Peyer's patch (tissue), 4 donors: Measurements from ENCODE around the gene YAF2. TPM values are rescaled to one million over a fixed set of nuclear protein-coding genes. Genes with fewer than 3 reads are reported as not detected.

ENCODE experiments used
- DNase-seq, 3 donors: peaks; one replicate each; pipeline ENCODE4 v3.0.0-alpha.2; 2017 to 2019
- H3K27ac ChIP-seq, 4 donors: fragments of 200-600 bp; sonication (generic); one replicate each; pipeline ENCODE4 v1.5.1; 2016 to 2019
- H3K27me3 ChIP-seq, 2 donors: fragments of 200-600 bp; sonication (generic); one replicate each; pipeline ENCODE4 v1.5.1; 2019
- H3K36me3 ChIP-seq, 3 donors: fragments of 200-600 bp; sonication (generic); one replicate each; pipeline ENCODE4 v1.5.1; 2016 to 2019
- H3K4me1 ChIP-seq, 4 donors: fragments of 200-600 bp; sonication (generic); one replicate each; pipeline ENCODE4 v1.5.1; 2016 to 2019
- H3K4me3 ChIP-seq, 4 donors: fragments of 200-600 bp; sonication (generic); 1 replicate in 3 of 4; 2 replicates in 1 of 4; pipeline ENCODE4 v1.5.1; 2016 to 2019; ENCODE audit warnings: mild to moderate bottlenecking in 1 of 4
- H3K9me3 ChIP-seq, 4 donors: fragments of 200-600 bp; sonication (generic); one replicate each; pipeline ENCODE4 v1.5.1; 2016 to 2019; ENCODE audit warnings: mild to moderate bottlenecking in 1 of 4
- CTCF ChIP-seq, 6 experiments: fragments of 450-650 bp in 4 of 6; fragments of 200-600 bp in 2 of 6; sonication (generic) in 1 of 6; IDR thresholded peaks; one replicate each; pipeline ENCODE4 v1.5.1; 2017 to 2019; ENCODE audit warnings: antibody characterized with exemption in 6 of 6, mild to moderate bottlenecking in 3 of 6, moderate library complexity in 1 of 6
- POLR2A ChIP-seq, 2 donors: fragments of 450-650 bp; IDR thresholded peaks; one replicate each; pipeline ENCODE4 v1.5.1; 2017; ENCODE audit warnings: antibody characterized with exemption in 2 of 2, mild to moderate bottlenecking in 2 of 2, moderate library complexity in 2 of 2
- total RNA-seq, 4 donors: library from RNA; depleted of rRNA; stranded (reverse); fragments of >200 nt; gene quantifications; one replicate each; pipeline ENCODE4 v1.1.0, GENCODE V29; 2016

Gene YAF2
- total RNA-seq, 4 donors from 2014 or later: 22.9 to 89.1 (median 42.9) TPM

- Histone ChIP-seq H3K4me1 (no peaks in the 10 kb centered on the region), H3K4me3 (no peak overlapping the region), H3K27me3 (no peaks in the 10 kb centered on the region), H3K36me3 (no peaks in the 10 kb centered on the region), H3K27ac (no peak overlapping the region), H3K9me3 (no peaks in the 10 kb centered on the region)
- TF ChIP-seq POLR2A (IDR thresholded peaks at IDR 0.05) (no peak), CTCF (IDR thresholded peaks at IDR 0.05) (peak; percentile 17 to 90 (median 75))
- DNase-seq: peak in 1 of 3 donors; percentile 59
Measured at GRCh38 chr12:42129595-42130204, 108.3 kb downstream of the YAF2 start.

GRCh38 chr12:42128888-42129287, 109.2 kb downstream of the YAF2 start:
- no peaks in the 10 kb centered on the region for H3K4me1 ChIP-seq
- no peaks in the 10 kb centered on the region for H3K9me3 ChIP-seq
- H3K36me3 ChIP-seq: no peaks in the 10 kb centered on the region
- TF ChIP-seq POLR2A (IDR thresholded peaks at IDR 0.05): no peak
- TF ChIP-seq CTCF (IDR thresholded peaks at IDR 0.05): no peak
- DNase-seq: no peak
- H3K4me3 ChIP-seq: no peak overlapping the region
- no peaks in the 10 kb centered on the region for H3K27me3 ChIP-seq
- H3K27ac ChIP-seq: peak overlapping the region in 1 of 4 donors; percentile 15

- DNase-seq: no peak
- H3K4me3 ChIP-seq: no peak overlapping the region
- peak overlapping the region in 1 of 4 donors; percentile 15 for H3K27ac ChIP-seq
- H3K9me3 ChIP-seq: no peaks in the 10 kb centered on the region
- H3K36me3 ChIP-seq: no peaks in the 10 kb centered on the region
- no peaks in the 10 kb centered on the region for H3K27me3 ChIP-seq
- no peak for TF ChIP-seq POLR2A (IDR thresholded peaks at IDR 0.05)
- TF ChIP-seq CTCF (IDR thresholded peaks at IDR 0.05): no peak
- H3K4me1 ChIP-seq: no peaks in the 10 kb centered on the region
Measured at GRCh38 chr12:42128327-42128726, 109.7 kb downstream of the YAF2 start.

GRCh38 chr12:42126963-42127362, 111.1 kb downstream of the YAF2 start:
- no peak overlapping the region for H3K4me3 ChIP-seq
- no peaks in the 10 kb centered on the region for H3K4me1 ChIP-seq
- no peaks in the 10 kb centered on the region for H3K9me3 ChIP-seq
- H3K27ac ChIP-seq: no peak overlapping the region
- no peaks in the 10 kb centered on the region for H3K27me3 ChIP-seq
- no peak for DNase-seq
- TF ChIP-seq CTCF (IDR thresholded peaks at IDR 0.05): no peak
- TF ChIP-seq POLR2A (IDR thresholded peaks at IDR 0.05): no peak
- H3K36me3 ChIP-seq: no peaks in the 10 kb centered on the region

- Histone ChIP-seq H3K4me1 (no peaks in the 10 kb centered on the region), H3K27ac (no peak overlapping the region), H3K36me3 (no peaks in the 10 kb centered on the region), H3K4me3 (no peak overlapping the region), H3K9me3 (no peaks in the 10 kb centered on the region), H3K27me3 (no peaks in the 10 kb centered on the region)
- DNase-seq: no peak
- TF ChIP-seq CTCF (IDR thresholded peaks at IDR 0.05) (no peak), POLR2A (IDR thresholded peaks at IDR 0.05) (no peak)
Measured at GRCh38 chr12:42125388-42125767, 112.7 kb downstream of the YAF2 start.
